ENCODE data around the gene TM4SF20.
A peak's percentile ranks its signal among the peaks of the same experiment; 100 is the strongest.

The TM4SF20 gene, protein sequence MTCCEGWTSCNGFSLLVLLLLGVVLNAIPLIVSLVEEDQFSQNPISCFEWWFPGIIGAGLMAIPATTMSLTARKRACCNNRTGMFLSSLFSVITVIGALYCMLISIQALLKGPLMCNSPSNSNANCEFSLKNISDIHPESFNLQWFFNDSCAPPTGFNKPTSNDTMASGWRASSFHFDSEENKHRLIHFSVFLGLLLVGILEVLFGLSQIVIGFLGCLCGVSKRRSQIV

GRCh38 chr2:227379095-227379494 lies at the start of gene TM4SF20:
TSS of gene TM4SF20 (minus strand) at chr2:227379306. CDS start at chr2:227379268, 38 bp downstream.
- DNase-seq (ENCODE audit: low read depth in 1 of 2, low spot score in 1 of 2): no peak

- DNase-seq (ENCODE audit: low read depth in 1 of 2, low spot score in 1 of 2): no peak
These were observed 49.7 kb upstream of the TM4SF20 start for GRCh38 chr2:227428731-227429285.

DNA sequence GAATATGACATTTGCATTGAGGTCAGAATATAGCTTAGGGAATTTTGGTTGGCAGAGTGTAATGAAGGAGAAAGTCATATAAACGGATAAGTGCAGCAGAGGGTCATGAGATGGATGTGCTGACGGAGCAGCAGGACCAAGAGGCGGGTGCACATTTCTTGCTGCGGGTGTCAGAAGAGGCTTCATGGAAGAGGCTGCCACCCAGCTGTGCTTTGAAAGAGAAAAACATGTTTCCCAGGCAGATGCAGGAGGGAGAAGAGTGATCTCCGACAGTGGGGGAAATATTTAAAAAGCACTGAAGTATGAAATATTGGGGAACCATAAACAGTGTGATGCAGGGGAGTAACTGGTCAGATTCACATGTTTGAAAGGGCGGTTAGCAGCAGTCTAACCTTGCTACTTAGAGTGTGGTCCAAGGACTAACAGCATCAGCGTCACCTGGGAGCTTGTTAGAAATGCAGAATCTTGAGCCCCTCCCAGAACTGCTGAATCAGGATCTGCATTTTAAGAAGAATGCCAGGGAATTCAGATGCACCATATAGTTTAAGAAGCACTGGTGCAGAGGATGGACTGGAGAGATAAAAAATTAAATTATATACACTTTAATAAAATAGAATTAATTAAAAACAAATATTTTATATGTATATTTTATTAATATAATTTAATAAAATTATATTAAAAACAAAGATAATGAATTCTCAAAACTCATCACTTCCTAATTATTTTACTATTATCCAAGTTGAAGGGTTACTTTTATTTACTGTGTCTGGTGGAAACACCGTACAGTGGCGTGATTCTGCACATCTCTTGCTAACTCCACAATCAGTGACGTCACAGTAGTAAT lies 44.8 kb upstream of the TM4SF20 start:
- DNase-seq (ENCODE audit: low read depth in 1 of 2, low spot score in 1 of 2): no peak

DNA sequence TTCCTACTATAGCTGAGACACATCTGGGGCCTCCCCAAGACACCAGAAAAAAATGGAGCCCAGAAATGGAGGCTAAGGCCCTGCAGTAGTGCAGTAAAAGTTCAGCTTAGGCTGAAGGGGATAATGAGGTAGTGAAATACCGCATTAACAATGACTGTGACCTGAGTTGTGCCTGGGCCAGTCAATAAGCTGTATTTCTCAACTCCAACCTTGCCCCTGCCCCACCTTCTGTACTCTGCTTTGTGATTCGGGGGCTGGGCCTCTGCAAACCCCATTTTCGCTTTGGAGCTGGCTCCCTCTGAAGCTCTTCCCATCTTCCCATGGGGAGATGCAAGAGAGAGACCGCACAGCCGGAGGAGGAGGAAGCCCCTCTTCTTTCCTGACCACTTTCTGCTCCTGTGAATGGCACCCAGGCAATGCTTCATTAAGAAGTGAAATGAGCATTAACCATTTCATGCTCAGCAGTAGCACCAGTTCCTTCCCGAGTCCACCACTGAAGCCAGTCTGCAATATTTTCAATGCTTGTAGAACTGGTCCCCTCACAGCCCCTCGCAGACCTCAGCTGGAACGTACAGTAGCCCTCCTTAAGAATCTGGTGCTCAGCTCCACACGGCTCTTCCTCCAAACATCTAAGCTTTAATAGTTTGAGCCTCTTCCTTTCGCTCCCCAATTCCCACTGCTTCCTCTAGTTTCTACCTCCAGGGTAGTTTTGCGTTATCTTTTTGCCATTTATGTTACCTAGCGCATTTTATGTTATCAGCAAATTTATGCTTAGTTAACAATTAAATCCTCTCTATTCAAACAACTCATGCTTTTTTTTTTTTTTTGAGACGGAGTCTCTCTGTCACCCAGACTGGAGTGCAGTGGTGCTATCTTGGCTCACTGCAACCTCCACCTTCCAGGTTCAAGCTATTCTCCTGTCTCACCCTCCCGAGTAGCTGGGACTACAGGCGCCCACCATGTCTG lies 41.3 kb upstream of the TM4SF20 start:
- DNase-seq (ENCODE audit: low read depth in 1 of 2, low spot score in 1 of 2): no peak

- no peak for DNase-seq (ENCODE audit: low read depth in 1 of 2, low spot score in 1 of 2)
These were observed 37.6 kb upstream of the TM4SF20 start for GRCh38 chr2:227416701-227417100.

- no peak for DNase-seq (ENCODE audit: low read depth in 1 of 2, low spot score in 1 of 2)
These were observed 36.7 kb upstream of the TM4SF20 start for GRCh38 chr2:227415538-227416424.

DNA sequence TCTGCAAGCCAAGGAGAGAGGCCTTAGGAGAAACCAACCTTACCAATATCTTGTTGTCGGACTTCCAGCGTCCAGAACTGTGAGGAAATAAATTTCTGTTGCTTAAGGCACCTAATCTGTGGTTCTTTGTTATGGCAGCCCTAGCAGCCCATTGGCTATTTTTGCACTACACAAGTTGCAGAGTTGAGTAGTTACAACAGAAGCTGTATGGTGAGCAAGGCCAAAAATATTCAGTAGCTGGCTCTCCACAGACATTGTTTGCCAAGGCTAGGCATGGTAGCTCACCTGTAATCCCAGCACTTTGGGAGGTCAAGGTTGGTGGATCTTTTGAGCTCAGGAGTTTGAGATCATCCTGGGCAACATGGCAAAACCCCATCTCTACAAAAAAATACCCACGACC lies 35.7 kb upstream of the TM4SF20 start:
- DNase-seq (ENCODE audit: low read depth in 1 of 2, low spot score in 1 of 2): no peak

DNA sequence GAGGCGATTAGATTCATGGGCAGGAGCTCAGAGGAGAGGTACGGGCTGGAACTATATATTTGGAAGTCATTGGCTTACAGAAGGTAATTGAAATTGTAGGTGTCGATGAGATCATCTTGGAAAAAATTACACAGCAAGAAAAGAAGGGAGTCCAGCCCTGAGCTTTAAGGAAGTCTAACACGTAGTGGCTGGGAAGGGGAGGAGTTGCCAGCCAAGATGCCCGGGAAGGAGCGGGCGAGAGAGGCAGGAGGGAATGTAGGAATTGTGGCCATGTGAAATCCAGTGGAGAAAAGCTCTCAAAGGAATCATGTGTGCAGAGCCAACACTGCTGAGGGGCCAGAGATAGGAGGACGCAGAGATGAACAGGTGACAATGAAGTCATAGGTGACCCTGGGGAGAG lies 34.3 kb upstream of the TM4SF20 start:
- DNase-seq (ENCODE audit: low read depth in 1 of 2, low spot score in 1 of 2): no peak

DNA sequence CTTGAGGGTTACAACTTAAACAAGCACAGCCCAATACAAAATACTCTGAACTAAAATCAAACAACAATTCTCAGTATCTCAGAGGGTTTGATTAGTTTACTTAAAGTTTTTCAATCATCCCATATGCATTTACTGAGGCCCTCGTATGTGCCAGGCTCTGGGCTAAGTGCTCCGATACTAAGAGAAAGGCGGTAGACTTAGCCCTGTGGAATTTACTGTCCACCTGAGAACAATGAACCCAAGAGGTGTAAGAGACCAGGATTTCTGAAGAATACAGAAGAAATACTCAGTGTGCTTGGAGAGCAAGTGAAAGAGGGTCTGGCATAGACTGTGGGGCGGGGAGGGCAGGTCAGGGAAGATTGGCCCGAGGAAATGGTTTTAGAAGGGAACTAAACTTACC lies 33.8 kb upstream of the TM4SF20 start:
- DNase-seq (ENCODE audit: low read depth in 1 of 2, low spot score in 1 of 2): no peak

GRCh38 chr2:227411990-227412350 lies 32.9 kb upstream of the TM4SF20 start:
- no peak for DNase-seq (ENCODE audit: low read depth in 1 of 2, low spot score in 1 of 2)

DNA sequence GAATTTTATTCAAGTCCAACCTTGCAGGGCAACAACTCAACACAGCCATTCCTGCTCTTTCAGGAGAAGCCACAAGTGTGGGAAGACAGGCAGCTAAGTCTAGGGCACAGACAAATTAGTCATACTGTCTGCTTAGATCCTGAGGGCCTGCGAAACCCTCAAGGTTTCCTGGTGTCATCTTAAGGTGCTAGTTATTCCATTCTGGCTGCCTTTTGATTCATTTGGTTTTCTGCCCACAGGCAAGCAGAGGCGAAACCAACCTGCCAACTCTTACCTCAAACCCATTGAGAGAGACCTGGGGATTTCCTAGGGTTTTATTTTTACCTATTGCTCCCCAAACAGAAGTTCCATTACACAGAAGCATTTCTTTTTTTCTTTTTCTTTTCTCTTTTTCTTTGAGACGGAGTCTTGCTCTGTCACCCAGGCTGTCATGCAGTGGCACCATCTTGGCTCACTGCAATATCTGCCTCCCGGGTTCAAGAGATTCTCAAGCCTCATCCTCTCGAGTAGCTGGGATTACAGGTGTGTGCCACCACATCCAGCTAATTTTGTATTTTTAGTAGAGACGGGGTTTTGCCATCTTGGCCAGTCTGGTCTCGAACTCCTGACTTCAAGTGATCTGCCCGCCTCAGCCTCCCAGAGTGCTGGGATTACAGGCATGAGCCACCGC lies 32.3 kb upstream of the TM4SF20 start:
- peak in 1 of 2 donors; percentile 26 for DNase-seq (ENCODE audit: low read depth in 1 of 2, low spot score in 1 of 2)

DNA sequence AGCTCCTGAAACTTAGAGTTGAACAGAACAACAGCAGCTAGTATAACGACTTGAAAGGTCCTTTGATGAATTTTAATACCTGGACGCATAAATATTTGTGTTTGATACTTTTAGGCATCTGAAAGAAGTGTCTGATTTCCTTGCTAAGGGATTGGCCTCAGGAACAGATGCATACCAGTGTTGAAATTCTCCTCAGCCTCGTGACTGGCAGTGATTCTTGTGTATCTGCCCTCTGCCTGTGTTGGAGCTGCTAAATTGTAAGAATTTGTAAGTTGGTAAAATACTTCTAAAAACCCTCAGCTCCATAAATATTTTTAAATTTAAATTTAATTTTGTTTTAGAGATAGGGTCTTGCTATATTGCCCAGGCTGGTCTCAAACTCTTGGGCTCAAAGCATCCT lies 31.1 kb upstream of the TM4SF20 start:
- no peak for DNase-seq (ENCODE audit: low read depth in 1 of 2, low spot score in 1 of 2)

GRCh38 chr2:227407591-227408151 lies 28.6 kb upstream of the TM4SF20 start:
- no peak for DNase-seq (ENCODE audit: low read depth in 1 of 2, low spot score in 1 of 2)

- DNase-seq (ENCODE audit: low read depth in 1 of 2, low spot score in 1 of 2): no peak
These were observed 27.3 kb upstream of the TM4SF20 start for GRCh38 chr2:227406177-227407031.

GRCh38 chr2:227404585-227405271 lies 25.6 kb upstream of the TM4SF20 start:
- no peak for DNase-seq (ENCODE audit: low read depth in 1 of 2, low spot score in 1 of 2)

- no peak for DNase-seq (ENCODE audit: low read depth in 1 of 2, low spot score in 1 of 2)
These were observed 23.9 kb upstream of the TM4SF20 start for GRCh38 chr2:227402959-227403358.

DNA sequence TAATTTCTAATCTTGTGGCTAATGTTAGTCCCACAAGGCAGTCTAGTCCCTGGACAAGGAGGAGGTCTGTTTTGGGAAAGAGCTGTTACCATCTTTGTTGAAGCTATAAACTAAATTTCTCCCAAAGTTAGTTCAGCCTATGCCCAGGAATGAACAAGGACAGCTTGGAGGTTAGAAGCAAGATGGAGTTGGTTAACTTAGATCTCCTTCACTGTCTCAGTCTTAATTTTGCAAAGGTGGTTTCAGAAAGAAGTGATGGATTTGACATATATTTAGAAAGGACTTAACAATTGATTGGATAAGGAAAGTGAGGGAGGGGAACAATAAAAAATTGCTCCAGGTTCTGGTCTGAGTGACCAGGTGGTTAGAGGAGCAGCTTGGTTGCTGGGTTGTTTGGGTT lies 23.2 kb upstream of the TM4SF20 start:
- DNase-seq (ENCODE audit: low read depth in 1 of 2, low spot score in 1 of 2): no peak

DNA sequence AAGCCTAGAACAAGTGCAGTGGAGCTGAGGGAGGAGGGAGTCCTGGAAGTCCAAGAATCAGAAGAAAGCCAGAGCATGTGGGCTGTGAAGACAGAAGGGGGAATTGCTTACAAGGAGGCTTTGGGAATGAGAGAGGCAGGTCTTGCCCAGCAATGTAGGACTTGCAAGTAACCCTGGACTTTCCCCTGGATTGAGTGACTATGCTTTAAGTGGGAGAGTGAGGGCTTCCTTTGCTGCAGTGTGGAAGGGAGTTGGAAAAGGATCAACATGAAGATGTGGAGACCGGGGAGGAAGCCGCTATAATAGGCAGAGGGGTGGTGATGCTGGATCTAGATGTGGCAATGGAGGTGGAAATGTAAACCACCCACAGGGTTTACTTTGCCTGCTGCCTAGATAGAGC lies 22.4 kb upstream of the TM4SF20 start:
- DNase-seq (ENCODE audit: low read depth in 1 of 2, low spot score in 1 of 2): no peak

Measured in stimulated activated CD4-positive, alpha-beta T cell treated with anti-CD3 and anti-CD28 coated beads, Interleukin-15, amount 100 ng/mL, for 1 hour (primary cell).